Activated CD4-positive, alpha-beta memory T cell treated with anti-CD3 and anti-CD28 coated beads for 36 hours (primary cell): ENCODE measurements around the gene RHOH. TPM values are rescaled to one million over a fixed set of nuclear protein-coding genes. Genes with fewer than 3 reads are reported as not detected.

Experiments
- CTCF ChIA-PET: fragments of 350-600 bp; sonication (Branson Sonifier 250); formaldehyde crosslinking; loops from one replicate; lab custom pipeline; 2021; ENCODE audit warnings: antibody characterized with exemption, inconsistent platforms; lab: Charles Lee
- POLR2A ChIA-PET: fragments of 350-600 bp; sonication (Branson Sonifier 250); formaldehyde crosslinking; loops from one replicate; lab custom pipeline; 2021; ENCODE audit warnings: antibody characterized with exemption; lab: Charles Lee
- DNase-seq: peaks from one replicate; pipeline ENCODE4 v3.0.0-alpha.2; 2020
- H3K27ac Mint-ChIP-seq: one replicate; pipeline ENCODE4 v1.8.0; 2021; ENCODE audit warnings: mixed read lengths
- H3K27me3 Mint-ChIP-seq: one replicate; pipeline ENCODE4 v1.8.0; 2021; ENCODE audit warnings: mixed read lengths
- H3K36me3 Mint-ChIP-seq: one replicate; pipeline ENCODE4 v1.8.0; 2021; ENCODE audit warnings: mixed read lengths
- H3K4me1 Mint-ChIP-seq: one replicate; pipeline ENCODE4 v1.8.0; 2021; ENCODE audit warnings: low read depth, mixed read lengths
- H3K4me3 Mint-ChIP-seq: one replicate; pipeline ENCODE4 v1.8.0; 2021; ENCODE audit warnings: mild to moderate bottlenecking, mixed read lengths
- H3K9me3 Mint-ChIP-seq: one replicate; pipeline ENCODE4 v1.8.0; 2021; ENCODE audit warnings: mixed read lengths
- intact Hi-C: fragments of 100-400 bp; cut with micrococcal nuclease; formaldehyde crosslinking; loops from one replicate; pipeline ENCODE4 v1.15.1; 2023
- total RNA-seq, 2 experiments: library from RNA; stranded (reverse); gene quantifications; one replicate each; pipeline ENCODE4 v1.2.3, GENCODE V29; 2021

RHOH gene
- total RNA-seq, 2 experiments from 2014 or later: 97.5 to 98.6 TPM

DNA sequence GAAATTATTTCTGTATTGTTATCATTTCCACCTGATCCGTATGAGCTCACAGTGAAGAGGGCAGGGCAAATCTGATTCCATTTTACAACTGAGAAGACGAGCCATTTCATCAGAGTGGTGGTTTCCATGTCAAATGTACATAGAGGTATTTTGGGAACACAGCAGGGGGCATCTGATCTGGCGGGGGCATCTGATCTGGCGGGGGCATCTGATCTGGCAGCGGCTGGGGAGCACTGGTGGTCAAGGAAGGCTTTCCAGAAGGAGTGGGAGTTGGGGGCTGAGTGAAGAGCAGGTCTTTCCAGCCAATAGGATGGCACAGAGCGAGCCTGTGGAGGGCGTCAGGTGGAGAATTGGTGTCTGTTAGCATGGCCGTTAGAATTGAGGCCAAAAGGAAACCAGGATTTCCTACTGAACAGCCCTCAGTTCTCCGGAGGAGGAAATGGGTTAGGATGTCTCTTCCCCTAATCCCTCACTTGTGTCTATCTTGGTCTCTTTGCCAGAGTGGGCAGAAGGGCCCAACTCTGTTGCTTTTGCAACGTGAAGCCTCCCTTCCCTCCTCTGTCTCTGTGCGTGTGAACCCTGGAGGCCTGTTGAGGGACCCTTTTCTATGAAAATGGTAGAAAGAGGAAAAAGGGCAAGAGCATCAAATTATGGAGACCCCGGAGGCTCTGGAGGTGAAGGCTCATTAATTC lies 41.3 kb downstream of the RHOH start:
- POLR2A ChIA-PET: interaction anchor here (0.6 to 3.9 kb wide), 20 partner anchors 9 to 182 kb away, joined by 3 to 32 read pairs (median 6); partner anchors contain the start of genes N4BP2 and RHOH
- intact Hi-C loops: loop anchor here (1.0 to 2.0 kb wide), 4 partner anchors 8 to 71 kb away; no protein-coding TSS in a partner anchor
- Mint-ChIP-seq H3K4me1 (peaks cover 87% of the 10 kb centered on the region), H3K27me3 (no peaks in the 10 kb centered on the region), H3K9me3 (no peaks in the 10 kb centered on the region), H3K4me3 (peak overlapping the region; percentile 75), H3K27ac (peak overlapping the region; percentile 96), H3K36me3 (peaks cover 63% of the 10 kb centered on the region)
- peak; percentile 52 for DNase-seq
- CTCF ChIA-PET: interaction anchor here (0.6 to 6.5 kb wide), 11 partner anchors 9 to 89 kb away, joined by 3 to 70 read pairs (median 5); partner anchors contain the start of gene RHOH

DNA sequence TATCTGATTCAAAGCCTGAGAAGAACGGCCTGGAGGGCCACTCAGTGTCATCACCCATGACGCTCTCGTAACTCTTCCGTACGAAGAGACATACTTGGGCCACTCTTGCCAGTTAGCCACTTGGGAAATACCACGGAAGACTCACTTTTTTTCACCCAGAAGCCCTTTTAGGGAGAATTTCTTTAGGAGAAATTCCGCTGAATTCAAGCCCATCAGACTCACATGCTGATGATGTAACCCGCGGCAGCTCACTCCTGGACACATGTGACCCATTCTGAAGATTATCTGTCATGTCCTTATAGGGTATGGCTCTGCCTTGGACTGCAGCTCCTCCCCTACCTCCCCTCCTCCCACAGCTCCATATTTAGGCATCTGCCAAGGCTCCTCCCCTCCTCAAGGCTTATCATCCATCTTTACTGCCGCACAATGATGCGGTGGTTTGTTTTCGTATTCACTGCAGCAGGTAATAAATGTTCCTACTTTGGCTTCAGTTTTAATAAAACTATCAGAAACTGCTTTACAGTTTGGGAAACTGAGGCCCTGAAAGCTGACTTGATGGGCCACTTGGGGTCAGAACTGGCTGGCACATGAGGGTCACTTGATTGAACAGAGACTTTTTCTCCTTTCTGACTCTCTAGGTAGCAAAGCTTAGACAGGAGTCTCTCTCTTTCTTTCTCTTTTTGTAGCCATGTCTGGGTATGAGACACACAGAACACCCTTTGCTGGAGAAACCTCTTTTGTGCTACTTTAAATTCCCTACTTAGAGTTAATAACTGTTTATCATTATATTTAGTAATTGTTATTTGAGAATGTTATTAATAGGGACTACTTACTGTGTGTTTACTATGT lies 42.1 kb downstream of the RHOH start:
- H3K4me1 Mint-ChIP-seq: peaks cover 88% of the 10 kb centered on the region
- intact Hi-C loops: loop anchor here (1.0 to 2.0 kb wide), 5 partner anchors 9 to 70 kb away; no protein-coding TSS in a partner anchor
- CTCF ChIA-PET: interaction anchor here (0.8 to 6.5 kb wide), 7 partner anchors 8 to 89 kb away, joined by 3 to 70 read pairs (median 4); no protein-coding TSS in a partner anchor
- peaks cover 69% of the 10 kb centered on the region for H3K36me3 Mint-ChIP-seq
- H3K27me3 Mint-ChIP-seq: no peaks in the 10 kb centered on the region
- POLR2A ChIA-PET: interaction anchor here (0.6 to 3.9 kb wide), 14 partner anchors 10 to 181 kb away, joined by 3 to 32 read pairs (median 4); partner anchors contain the start of gene RHOH
- DNase-seq: peak; percentile 91
- H3K27ac Mint-ChIP-seq: peak overlapping the region; percentile 96
- H3K9me3 Mint-ChIP-seq: no peaks in the 10 kb centered on the region
- peak overlapping the region; percentile 75 for H3K4me3 Mint-ChIP-seq

DNA sequence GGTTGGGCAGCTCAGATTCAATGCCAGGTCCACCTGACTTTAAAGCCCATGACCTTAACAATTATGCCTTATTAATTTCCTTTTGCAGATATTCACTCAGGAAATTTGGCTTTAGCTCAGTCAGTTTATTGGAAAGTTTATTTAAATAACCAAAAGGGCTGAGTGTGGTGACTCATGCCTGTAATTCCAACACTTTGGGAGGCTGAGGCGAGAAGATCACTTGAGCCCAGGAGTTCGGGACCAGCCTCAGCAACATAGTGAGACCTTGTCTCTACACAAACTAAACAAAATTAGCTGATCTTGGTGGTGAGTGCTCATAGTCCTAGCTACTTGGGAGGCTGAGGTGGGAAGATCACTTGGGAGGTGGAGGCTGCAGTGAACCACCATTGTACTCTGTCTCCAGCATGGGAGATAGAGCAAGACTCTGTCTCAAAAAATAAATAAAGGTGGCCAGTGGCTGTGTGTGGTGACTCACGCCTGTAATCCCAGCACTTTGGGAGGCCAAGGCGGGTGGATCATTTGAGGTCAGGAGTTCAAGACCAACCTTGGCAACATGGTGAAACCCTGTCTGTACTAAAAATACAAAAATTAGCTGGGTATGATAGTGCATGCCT lies 43.3 kb downstream of the RHOH start:
- peaks cover 87% of the 10 kb centered on the region for H3K4me1 Mint-ChIP-seq
- no peaks in the 10 kb centered on the region for H3K27me3 Mint-ChIP-seq
- peak overlapping the region; percentile 75 for H3K4me3 Mint-ChIP-seq
- intact Hi-C loops: no loop called here
- DNase-seq: no peak
- H3K9me3 Mint-ChIP-seq: no peaks in the 10 kb centered on the region
- H3K36me3 Mint-ChIP-seq: peaks cover 67% of the 10 kb centered on the region
- H3K27ac Mint-ChIP-seq: peak overlapping the region; percentile 96
- ChIA-PET CTCF (interaction anchor here (1.1 to 6.5 kb wide), 2 partner anchors 69 to 85 kb away, joined by 4 to 70 read pairs; no protein-coding TSS in a partner anchor), POLR2A (interaction anchor here (0.8 to 3.9 kb wide), 8 partner anchors 11 to 182 kb away, joined by 3 to 32 read pairs (median 5); no protein-coding TSS in a partner anchor)

DNA sequence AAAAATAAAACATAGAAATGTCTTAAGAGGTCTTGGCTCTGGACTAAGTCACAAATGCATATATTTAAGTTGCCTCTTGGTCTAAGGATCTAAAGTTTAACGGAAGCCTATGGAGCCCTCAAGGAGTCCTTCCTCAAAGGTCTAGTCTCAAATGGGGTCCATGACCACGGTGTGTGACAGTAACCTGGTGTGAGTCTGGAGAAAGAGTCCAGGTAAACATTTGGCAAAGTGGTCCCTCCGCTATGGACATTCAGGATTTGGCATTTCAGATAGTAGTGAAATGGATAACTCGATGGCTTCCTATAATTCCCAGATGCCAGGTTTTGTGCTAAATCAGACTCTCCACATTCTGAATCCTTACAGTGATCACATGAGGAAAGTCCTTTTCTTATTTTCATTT lies 44.2 kb downstream of the RHOH start:
- CTCF ChIA-PET: interaction anchor here (1.0 to 6.5 kb wide), 2 partner anchors 10 to 68 kb away, joined by 4 to 70 read pairs; no protein-coding TSS in a partner anchor
- POLR2A ChIA-PET: interaction anchor here (1.6 to 3.9 kb wide), 4 partner anchors 12 to 41 kb away, joined by 5 to 32 read pairs (median 12); no protein-coding TSS in a partner anchor
- Mint-ChIP-seq H3K36me3 (peaks cover 69% of the 10 kb centered on the region), H3K27me3 (no peaks in the 10 kb centered on the region), H3K4me3 (peak overlapping the region; percentile 66), H3K27ac (peak overlapping the region; percentile 91), H3K4me1 (peaks cover 90% of the 10 kb centered on the region), H3K9me3 (no peaks in the 10 kb centered on the region)
- intact Hi-C loops: no loop called here
- no peak for DNase-seq

DNA sequence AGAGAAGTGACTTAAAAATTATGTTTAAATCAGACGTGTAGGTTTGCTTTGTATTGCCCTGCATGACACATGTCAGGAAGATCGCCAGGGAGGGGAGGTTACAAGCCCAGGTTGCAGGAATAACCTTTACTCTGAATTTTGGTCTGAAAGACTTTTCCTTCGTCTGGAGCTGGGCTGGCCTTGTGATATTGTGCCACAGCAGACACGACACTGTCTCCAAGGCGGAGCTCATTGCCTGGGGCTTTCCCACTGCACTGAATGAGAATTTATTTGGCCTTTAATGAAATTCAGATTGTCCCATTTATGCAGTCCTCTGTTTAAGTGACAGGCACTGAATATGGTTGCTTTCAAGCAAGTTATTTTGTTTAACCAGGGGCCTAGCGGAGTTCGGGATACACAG lies 45.1 kb downstream of the RHOH start:
- Mint-ChIP-seq H3K4me3 (peak overlapping the region; percentile 66), H3K36me3 (peaks cover 68% of the 10 kb centered on the region), H3K4me1 (peaks cover 90% of the 10 kb centered on the region), H3K9me3 (no peaks in the 10 kb centered on the region), H3K27ac (peak overlapping the region; percentile 91), H3K27me3 (no peaks in the 10 kb centered on the region)
- ChIA-PET CTCF (interaction anchor here (0.6 to 6.5 kb wide), 5 partner anchors 11 to 84 kb away, joined by 3 to 70 read pairs (median 5); no protein-coding TSS in a partner anchor), POLR2A (interaction anchor here (0.6 to 2.3 kb wide), 6 partner anchors 10 to 75 kb away, joined by 3 to 10 read pairs (median 3); no protein-coding TSS in a partner anchor)
- intact Hi-C loops: no loop called here
- DNase-seq: peak; percentile 47

DNA sequence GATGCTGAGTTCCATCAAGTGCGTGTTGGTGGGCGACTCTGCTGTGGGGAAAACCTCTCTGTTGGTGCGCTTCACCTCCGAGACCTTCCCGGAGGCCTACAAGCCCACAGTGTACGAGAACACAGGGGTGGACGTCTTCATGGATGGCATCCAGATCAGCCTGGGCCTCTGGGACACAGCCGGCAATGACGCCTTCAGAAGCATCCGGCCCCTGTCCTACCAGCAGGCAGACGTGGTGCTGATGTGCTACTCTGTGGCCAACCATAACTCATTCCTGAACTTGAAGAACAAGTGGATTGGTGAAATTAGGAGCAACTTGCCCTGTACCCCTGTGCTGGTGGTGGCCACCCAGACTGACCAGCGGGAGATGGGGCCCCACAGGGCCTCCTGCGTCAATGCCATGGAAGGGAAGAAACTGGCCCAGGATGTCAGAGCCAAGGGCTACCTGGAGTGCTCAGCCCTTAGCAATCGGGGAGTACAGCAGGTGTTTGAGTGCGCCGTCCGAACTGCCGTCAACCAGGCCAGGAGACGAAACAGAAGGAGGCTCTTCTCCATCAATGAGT lies 46.6 kb downstream of the RHOH start:
- Mint-ChIP-seq H3K27ac (peak overlapping the region; percentile 91), H3K4me3 (peak overlapping the region; percentile 66), H3K4me1 (peaks cover 85% of the 10 kb centered on the region), H3K9me3 (no peaks in the 10 kb centered on the region), H3K36me3 (peaks cover 71% of the 10 kb centered on the region), H3K27me3 (no peaks in the 10 kb centered on the region)
- DNase-seq: no peak
- POLR2A ChIA-PET: interaction anchor here (0.6 to 1.4 kb wide), 3 partner anchors 39 to 64 kb away, joined by 3 to 4 read pairs (median 3); no protein-coding TSS in a partner anchor
- CTCF ChIA-PET: interaction anchor here (1.8 to 6.5 kb wide), 3 partner anchors 66 to 82 kb away, joined by 6 to 70 read pairs (median 7); no protein-coding TSS in a partner anchor
- intact Hi-C loops: no loop called here

DNA sequence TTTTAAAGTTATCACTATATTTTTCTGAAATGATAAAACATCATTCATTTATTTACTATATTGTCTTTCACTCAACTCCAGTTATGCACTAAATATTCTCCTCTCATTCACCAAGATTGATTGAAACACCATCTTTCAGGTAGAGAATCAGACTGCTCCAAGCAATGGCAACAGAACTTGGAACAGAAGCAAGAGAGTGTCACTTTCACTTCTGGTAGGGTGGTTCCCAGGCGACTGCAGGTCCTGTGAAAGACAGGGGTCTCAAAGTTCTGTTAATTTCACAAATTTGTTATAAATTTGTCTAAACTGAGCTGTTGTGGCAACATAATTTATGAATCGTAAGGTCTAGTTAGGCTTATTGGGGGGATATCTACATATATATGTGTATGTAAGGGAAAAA lies 47.8 kb downstream of the RHOH start:
- Mint-ChIP-seq H3K27ac (peak overlapping the region; percentile 84), H3K36me3 (peaks cover 69% of the 10 kb centered on the region), H3K9me3 (no peaks in the 10 kb centered on the region), H3K4me3 (peak overlapping the region; percentile 55), H3K27me3 (no peaks in the 10 kb centered on the region), H3K4me1 (peaks cover 86% of the 10 kb centered on the region)
- ChIA-PET POLR2A (interaction anchor here (0.7 kb wide), 1 partner anchor 45 kb away, joined by 3 read pairs; no protein-coding TSS in a partner anchor), CTCF (interaction anchor here (1.6 to 2.3 kb wide), 2 partner anchors 65 to 80 kb away, joined by 6 to 8 read pairs; no protein-coding TSS in a partner anchor)
- no peak for DNase-seq
- intact Hi-C loops: no loop called here

DNA sequence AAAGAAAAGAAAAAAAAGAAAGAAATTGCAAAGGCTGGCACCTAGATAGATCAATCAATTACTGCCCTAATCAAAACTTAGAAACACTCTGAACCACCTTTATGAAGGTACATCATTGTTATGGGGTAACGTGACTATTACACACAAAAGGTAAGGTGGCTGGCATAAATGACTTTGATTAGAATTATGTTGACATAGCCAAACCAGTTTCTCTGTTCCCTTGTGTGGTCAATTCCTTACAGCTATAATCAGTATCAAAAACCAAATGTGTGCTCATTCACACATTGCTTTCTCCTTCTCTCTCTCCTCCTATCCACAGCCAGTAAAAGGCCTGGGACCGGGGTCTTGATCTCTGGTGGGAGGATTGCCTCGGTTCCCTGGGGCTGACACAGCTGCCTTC lies 48.7 kb downstream of the RHOH start:
- intact Hi-C loops: no loop called here
- Mint-ChIP-seq H3K9me3 (no peaks in the 10 kb centered on the region), H3K4me1 (peaks cover 85% of the 10 kb centered on the region), H3K36me3 (peaks cover 62% of the 10 kb centered on the region), H3K27me3 (no peaks in the 10 kb centered on the region), H3K27ac (peak overlapping the region; percentile 84), H3K4me3 (no peak overlapping the region)
- DNase-seq: no peak
- ChIA-PET POLR2A (interaction anchor here (0.7 to 1.3 kb wide), 4 partner anchors 34 to 80 kb away, joined by 3 to 4 read pairs (median 3); no protein-coding TSS in a partner anchor), CTCF (interaction anchor here (1.6 to 2.3 kb wide), 2 partner anchors 64 to 79 kb away, joined by 6 to 8 read pairs; no protein-coding TSS in a partner anchor)

DNA sequence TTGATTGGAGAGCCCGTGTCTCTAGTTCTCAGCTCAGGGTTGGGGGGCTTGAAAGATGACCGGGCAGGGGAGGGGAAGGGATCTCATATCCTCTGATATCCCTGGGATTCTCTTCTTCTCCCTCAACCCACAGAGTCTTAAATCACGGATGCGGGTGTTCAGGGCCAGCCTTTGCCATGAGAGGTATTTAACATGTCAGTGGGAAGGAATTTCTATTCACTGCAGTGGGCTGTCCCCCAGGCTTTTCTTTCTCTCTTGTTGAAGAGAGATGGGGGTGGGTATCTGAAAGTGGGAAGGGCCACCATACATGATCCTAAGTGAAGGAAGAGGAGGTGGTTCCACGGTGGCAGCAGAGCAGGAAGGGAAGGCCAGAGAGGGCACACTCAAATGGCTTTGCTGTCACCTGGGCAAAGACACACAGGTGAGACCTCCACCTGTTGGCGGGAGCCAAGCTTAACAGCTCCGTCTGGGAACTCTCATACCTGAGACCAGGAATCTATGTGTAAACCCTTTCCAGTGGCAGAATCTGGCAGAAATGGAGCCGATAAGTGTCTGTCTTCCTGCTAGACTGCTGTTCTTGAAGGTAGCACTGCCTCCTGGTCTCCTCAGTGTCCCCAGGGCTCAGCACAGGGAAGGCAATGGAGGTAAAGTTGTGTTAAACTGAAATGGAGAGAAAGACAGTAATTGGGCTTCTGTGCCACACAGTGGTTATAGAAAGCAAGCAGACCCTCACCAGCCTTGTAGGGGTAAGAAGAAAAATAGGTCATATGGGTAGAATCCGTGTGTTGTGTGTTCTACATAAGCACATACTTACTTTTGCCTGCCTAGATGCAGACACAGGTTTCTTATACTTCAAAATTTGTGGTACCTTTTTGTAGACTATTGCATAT lies 49.4 kb downstream of the RHOH start:
- peaks cover 59% of the 10 kb centered on the region for H3K36me3 Mint-ChIP-seq
- no peak for DNase-seq
- no peak overlapping the region for H3K4me3 Mint-ChIP-seq
- H3K27me3 Mint-ChIP-seq: no peaks in the 10 kb centered on the region
- H3K9me3 Mint-ChIP-seq: no peaks in the 10 kb centered on the region
- ChIA-PET CTCF (interaction anchor here (1.5 to 1.6 kb wide), 3 partner anchors 64 to 79 kb away, joined by 3 to 8 read pairs (median 4); no protein-coding TSS in a partner anchor), POLR2A (interaction anchor here (0.7 to 1.3 kb wide), 4 partner anchors 33 to 79 kb away, joined by 3 to 4 read pairs (median 3); no protein-coding TSS in a partner anchor)
- peaks cover 87% of the 10 kb centered on the region for H3K4me1 Mint-ChIP-seq
- H3K27ac Mint-ChIP-seq: peak overlapping the region; percentile 84
- intact Hi-C loops: no loop called here
